PFSK-1 (cell line): Measurements from ENCODE around the gene HSPH1.

Source experiments
- FOXP2 ChIP-seq: optimal IDR thresholded peaks from 2 replicates; pipeline ENCODE3; 2011; ENCODE audit warnings: borderline replicate concordance, control low read depth, inconsistent platforms; ENCODE audit not compliant: insufficient read depth; ENCODE audit errors: extremely low read length, extremely low read depth
- POLR2AphosphoS5 ChIP-seq: IDR thresholded peaks from 2 replicates; pipeline ENCODE4 v1.6.1; 2012; ENCODE audit warnings: low read depth, mild to moderate bottlenecking, control low read depth, low read length, moderate library complexity
- REST ChIP-seq, 2 experiments: IDR thresholded peaks; 2 replicates each; pipeline versions ENCODE4 v1.6.1 to v1.8.0; 2011 to 2012; ENCODE audit warnings: low read depth in 2 of 2, low read length in 2 of 2, control low read depth in 1 of 2, inconsistent platforms in 1 of 2, mild to moderate bottlenecking in 1 of 2, moderate library complexity in 1 of 2; ENCODE audit not compliant: insufficient read depth in 1 of 2
- SIN3A ChIP-seq: IDR thresholded peaks from 2 replicates; pipeline ENCODE4 v1.6.1; 2012; ENCODE audit warnings: mild to moderate bottlenecking, low read length, moderate library complexity, borderline replicate concordance; ENCODE audit not compliant: insufficient read depth
- TAF1 ChIP-seq: IDR thresholded peaks from 2 replicates; pipeline ENCODE4 v1.6.1; 2012; ENCODE audit warnings: low read length, control low read depth, borderline replicate concordance; ENCODE audit not compliant: insufficient read depth

The HSPH1 gene

DNA sequence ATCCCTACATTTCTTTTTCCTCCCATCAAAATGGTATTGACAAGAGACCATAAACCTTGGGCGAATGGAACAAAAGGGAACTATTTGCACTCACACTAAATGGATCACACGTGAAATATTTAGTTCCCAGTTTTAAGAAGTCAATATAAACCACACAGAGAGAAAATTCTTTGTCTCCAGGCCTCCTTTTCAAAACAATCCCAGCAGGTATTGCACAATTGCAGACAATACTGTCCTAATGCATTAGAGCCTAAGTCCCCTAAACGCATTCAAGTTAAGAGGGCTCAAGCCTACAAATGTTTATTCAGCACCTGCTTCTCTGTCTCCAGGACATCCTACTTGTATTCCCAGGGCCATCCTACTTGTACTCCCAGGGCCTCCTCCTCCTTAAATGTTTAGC is 36.8 kb upstream of the HSPH1 start:
- TF ChIP-seq REST (IDR thresholded peaks at IDR 0.05; ENCODE audit: insufficient read depth in 1 of 2, low read depth in 2 of 2, low read length in 2 of 2) (no peak), POLR2AphosphoS5 (no peak), TAF1 (no peak), SIN3A (no peak), FOXP2 (no peak)

- TF ChIP-seq POLR2AphosphoS5 (no peak), SIN3A (no peak), TAF1 (no peak), FOXP2 (no peak), REST (IDR thresholded peaks at IDR 0.05; ENCODE audit: insufficient read depth in 1 of 2, low read depth in 2 of 2, low read length in 2 of 2) (no peak)
Observed at GRCh38 chr13:31196992-31197391, 35.3 kb upstream of the HSPH1 start.

DNA sequence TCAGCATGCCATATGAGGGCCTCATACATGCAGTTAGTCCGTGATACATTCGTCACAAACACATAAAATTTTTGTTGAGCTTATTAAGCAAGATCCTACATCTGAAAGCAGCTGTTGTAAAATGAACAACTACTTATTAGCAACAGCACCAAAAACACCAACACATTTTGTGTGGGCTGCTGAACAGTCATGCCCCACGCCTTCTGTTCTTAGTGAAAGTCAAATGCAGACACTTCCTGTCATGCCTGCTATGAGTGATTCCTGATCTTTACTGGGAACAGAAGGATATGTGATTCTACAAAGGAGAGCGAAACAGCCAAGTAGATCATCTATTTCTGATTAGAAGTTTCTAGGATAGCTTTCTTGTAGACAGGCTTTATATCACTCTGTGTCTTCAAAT is 33.9 kb upstream of the HSPH1 start:
- TF ChIP-seq SIN3A (no peak), REST (IDR thresholded peaks at IDR 0.05; ENCODE audit: insufficient read depth in 1 of 2, low read depth in 2 of 2, low read length in 2 of 2) (no peak), FOXP2 (no peak), POLR2AphosphoS5 (no peak), TAF1 (no peak)

DNA sequence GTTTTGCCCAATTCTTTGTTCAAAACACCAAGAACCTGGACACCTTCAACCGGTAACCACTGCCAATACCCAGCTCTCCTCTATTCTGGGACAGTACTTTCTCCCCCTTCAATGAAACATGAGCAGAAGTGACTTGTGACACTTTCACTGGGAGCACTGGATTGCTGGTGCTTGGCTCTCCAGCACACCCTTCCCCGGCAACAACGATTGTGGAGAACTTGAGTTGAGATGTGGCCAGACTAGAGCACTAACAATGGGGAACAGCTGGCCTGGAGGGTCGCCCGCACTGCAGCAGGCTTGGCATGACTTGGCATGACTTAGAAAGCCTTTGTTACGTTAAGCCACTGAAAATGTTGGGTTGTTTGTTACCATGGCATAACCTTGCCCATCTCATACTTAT is 30.6 kb upstream of the HSPH1 start:
- no peak for TF ChIP-seq TAF1

DNA sequence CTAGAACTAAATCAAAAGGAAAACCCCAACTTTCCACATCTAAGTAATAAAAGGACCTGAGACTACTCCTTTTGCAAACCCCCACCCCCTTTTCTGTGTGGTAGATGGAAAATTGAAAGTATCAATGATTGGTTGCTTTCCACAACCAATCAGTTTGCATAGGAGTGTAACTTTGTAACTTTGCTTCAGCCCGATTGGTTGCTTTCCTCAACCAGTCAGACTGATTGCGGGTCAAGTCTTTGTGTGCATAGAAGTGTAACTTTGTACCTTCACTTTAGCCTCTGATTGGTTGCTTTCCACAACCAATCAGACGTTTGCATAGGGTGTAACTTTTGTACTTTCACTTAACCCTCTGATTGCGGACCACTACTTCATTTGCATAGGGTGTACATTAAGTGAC is 30.0 kb upstream of the HSPH1 start:
- TF ChIP-seq REST (IDR thresholded peaks at IDR 0.05; ENCODE audit: insufficient read depth in 1 of 2, low read depth in 2 of 2, low read length in 2 of 2) (no peak), FOXP2 (no peak), POLR2AphosphoS5 (no peak), TAF1 (no peak)

DNA sequence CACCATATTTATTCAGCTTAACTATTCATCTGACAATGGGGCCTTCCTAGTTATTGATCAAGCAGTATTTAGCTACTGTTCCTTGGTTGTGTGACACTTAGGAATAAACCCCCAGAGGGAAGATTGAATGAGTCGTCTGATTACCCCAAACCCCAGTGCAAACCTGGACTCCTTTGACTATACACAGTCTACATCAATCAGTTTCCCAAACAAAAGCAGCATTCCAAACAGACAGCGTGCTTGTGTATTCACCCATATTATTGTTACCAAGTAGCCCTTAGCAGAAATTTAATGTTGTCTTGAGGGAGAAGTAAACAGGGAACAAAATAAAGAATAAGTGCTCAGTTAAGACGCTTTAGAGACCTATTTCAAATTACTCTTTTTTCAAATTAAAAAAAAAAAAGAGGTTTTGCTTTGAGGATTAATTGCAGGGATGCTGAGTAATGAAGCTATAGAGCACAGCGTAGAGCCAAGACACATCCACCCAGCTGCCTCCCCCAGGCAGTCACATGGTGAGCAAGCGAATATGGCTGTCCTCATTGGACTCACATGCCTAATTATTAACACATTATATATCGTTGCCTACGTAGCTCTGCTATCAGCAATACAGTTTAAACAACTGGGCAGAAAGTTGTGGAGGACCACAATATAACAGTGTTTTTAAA is 23.4 kb upstream of the HSPH1 start:
- TF ChIP-seq SIN3A (no peak), FOXP2 (no peak), POLR2AphosphoS5 (no peak), REST (IDR thresholded peaks at IDR 0.05; ENCODE audit: insufficient read depth in 1 of 2, low read depth in 2 of 2, low read length in 2 of 2) (no peak), TAF1 (no peak)
